ENCODE results near the gene SELENOW.

The SELENOW gene

DNA sequence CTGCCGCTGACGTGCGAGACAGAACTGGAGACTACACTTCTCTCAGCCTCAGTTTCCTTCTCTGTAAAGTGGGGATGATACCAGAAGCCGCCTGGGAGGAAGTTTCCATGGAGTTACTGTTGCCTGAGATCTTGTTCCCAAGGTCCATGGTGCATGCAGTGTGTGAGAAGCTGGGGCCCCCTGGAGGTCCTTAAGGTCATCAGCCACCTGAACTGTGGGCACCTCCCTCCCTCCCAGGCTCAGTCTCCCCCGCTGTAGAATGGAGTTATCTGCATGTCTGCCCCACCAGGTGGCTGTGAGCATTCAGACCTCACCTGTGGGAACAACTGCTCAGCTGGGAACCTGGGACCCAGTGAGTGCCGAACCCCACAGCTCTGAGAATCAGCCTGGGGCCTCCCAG lies 45.9 kb downstream of the SELENOW start:
- DNase-seq (ENCODE audit: low read depth) = no peak

DNA sequence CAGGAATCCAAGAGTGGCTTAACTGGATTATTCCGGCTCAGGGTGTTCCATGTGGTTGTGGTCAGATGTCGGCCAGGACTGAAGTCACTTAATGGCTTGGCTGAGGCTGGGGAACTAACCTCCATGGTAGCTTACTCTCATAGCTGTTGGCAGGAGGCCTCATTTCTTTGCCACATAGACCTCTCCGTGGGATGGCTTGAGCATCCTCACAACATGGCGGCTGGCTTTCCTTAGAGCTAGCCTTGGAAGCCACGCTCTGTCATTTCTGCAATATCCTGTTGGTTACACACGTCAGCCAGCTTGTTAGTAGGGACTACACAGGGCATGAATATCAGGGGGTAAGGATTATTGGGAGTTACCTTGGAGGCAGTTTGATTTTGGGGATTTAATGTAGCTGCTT lies 48.3 kb downstream of the SELENOW start:
- DNase-seq (ENCODE audit: low read depth) = no peak

DNA sequence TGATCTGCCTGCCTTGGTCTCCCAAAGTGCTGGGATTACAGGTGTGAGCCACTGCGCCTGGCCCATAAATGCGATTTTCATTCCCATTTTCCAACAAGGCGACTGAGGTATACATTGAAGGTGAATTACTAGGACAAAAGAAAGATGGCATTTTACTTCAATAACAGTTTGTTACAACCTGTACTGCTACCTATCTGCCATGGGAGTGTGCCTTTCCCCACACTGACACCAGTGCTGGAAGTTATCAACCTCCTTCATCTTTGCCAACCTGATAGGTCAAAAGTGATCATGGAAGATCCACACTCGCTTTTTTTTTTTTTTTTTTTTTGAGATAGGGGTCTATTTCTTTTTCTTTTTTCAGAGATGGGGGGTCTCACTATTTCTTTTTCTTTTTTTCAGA lies 54.2 kb downstream of the SELENOW start:
- no peak for DNase-seq (ENCODE audit: low read depth)

Measured in stimulated activated CD8-positive, alpha-beta memory T cell treated with anti-CD3 and anti-CD28 coated beads, Interleukin-12 subunit alpha, Interleukin-12 subunit beta, amount 100 ng/mL, for 4 hours (primary cell).